ENCODE measurements around the gene CYP2D6.
"Not testable (repeated sequence)": the region's sequence is repeated elsewhere in the genome, so short reads cannot be mapped to it uniquely, and the experiment has no call there.

Gene CYP2D6

GRCh38 chr22:42151924-42152635 lies 21.5 kb upstream of the CYP2D6 start:
- no peaks in the 10 kb centered on the region for H3K9me3 ChIP-seq
- no peaks in the 10 kb centered on the region for H3K36me3 ChIP-seq (replicated peaks)
- H3K4me1 ChIP-seq: no peaks in the 10 kb centered on the region
- DNase-seq (ENCODE audit: low spot score in 2 of 2): no peak
- in situ Hi-C loops (cut with MboI; ENCODE audit: low sequenced_read_pairs): no loop called here
- H3K4me3 ChIP-seq: no peak overlapping the region
- no peaks in the 10 kb centered on the region for H3K27me3 ChIP-seq (ENCODE audit: low read depth)

- no peak for DNase-seq (ENCODE audit: low spot score in 2 of 2)
- H3K36me3 ChIP-seq (replicated peaks): no peaks in the 10 kb centered on the region
- no peaks in the 10 kb centered on the region for H3K4me1 ChIP-seq
- H3K4me3 ChIP-seq: no peak overlapping the region
- in situ Hi-C loops (cut with MboI; ENCODE audit: low sequenced_read_pairs): no loop called here
- H3K9me3 ChIP-seq: no peaks in the 10 kb centered on the region
- no peaks in the 10 kb centered on the region for H3K27me3 ChIP-seq (ENCODE audit: low read depth)
These were observed 20.3 kb upstream of the CYP2D6 start for GRCh38 chr22:42150727-42151590.

GRCh38 chr22:42149798-42150197 lies 19.2 kb upstream of the CYP2D6 start:
- in situ Hi-C loops (cut with MboI; ENCODE audit: low sequenced_read_pairs); H3K36me3 ChIP-seq (replicated peaks); DNase-seq (ENCODE audit: low spot score in 2 of 2); H3K4me1 ChIP-seq; H3K27me3 ChIP-seq (ENCODE audit: low read depth); H3K4me3 ChIP-seq; H3K9me3 ChIP-seq: not testable (repeated sequence)

- H3K4me3 ChIP-seq: no peak overlapping the region
- H3K4me1 ChIP-seq: no peaks in the 10 kb centered on the region
- H3K36me3 ChIP-seq (replicated peaks): no peaks in the 10 kb centered on the region
- no peaks in the 10 kb centered on the region for H3K9me3 ChIP-seq
- DNase-seq (ENCODE audit: low spot score in 2 of 2): no peak
- in situ Hi-C loops (cut with MboI; ENCODE audit: low sequenced_read_pairs): no loop called here
- H3K27me3 ChIP-seq (ENCODE audit: low read depth): no peaks in the 10 kb centered on the region
These were observed 14.6 kb upstream of the CYP2D6 start for GRCh38 chr22:42145175-42145574.

GRCh38 chr22:42143859-42144822 lies 13.5 kb upstream of the CYP2D6 start:
- H3K4me3 ChIP-seq; in situ Hi-C loops (cut with MboI; ENCODE audit: low sequenced_read_pairs); DNase-seq (ENCODE audit: low spot score in 2 of 2); H3K36me3 ChIP-seq (replicated peaks); H3K9me3 ChIP-seq; H3K4me1 ChIP-seq; H3K27me3 ChIP-seq (ENCODE audit: low read depth): not testable (repeated sequence)

- Histone ChIP-seq H3K9me3 (no peaks in the 10 kb centered on the region), H3K4me1 (no peaks in the 10 kb centered on the region)
- in situ Hi-C loops (cut with MboI; ENCODE audit: low sequenced_read_pairs): no loop called here
These were observed 12.3 kb upstream of the CYP2D6 start for GRCh38 chr22:42142771-42143461.

GRCh38 chr22:42141307-42142057 lies 10.9 kb upstream of the CYP2D6 start:
- DNase-seq (ENCODE audit: low spot score in 2 of 2); in situ Hi-C loops (cut with MboI; ENCODE audit: low sequenced_read_pairs); H3K4me1 ChIP-seq; H3K36me3 ChIP-seq (replicated peaks); H3K4me3 ChIP-seq; H3K27me3 ChIP-seq (ENCODE audit: low read depth); H3K9me3 ChIP-seq: not testable (repeated sequence)

More at GRCh38 chr22:42142771-42143461, 12.3 kb upstream of the CYP2D6 start:
- Histone ChIP-seq H3K36me3 (replicated peaks) (no peaks in the 10 kb centered on the region), H3K27me3 (ENCODE audit: low read depth) (no peaks in the 10 kb centered on the region), H3K4me3 (no peak overlapping the region)
- DNase-seq (ENCODE audit: low spot score in 2 of 2): no peak

- H3K36me3 ChIP-seq (replicated peaks); DNase-seq (ENCODE audit: low spot score in 2 of 2); H3K4me1 ChIP-seq; in situ Hi-C loops (cut with MboI; ENCODE audit: low sequenced_read_pairs); H3K27me3 ChIP-seq (ENCODE audit: low read depth); H3K4me3 ChIP-seq; H3K9me3 ChIP-seq: not testable (repeated sequence)
These were observed 9.5 kb upstream of the CYP2D6 start for GRCh38 chr22:42140153-42140552.

- H3K27me3 ChIP-seq (ENCODE audit: low read depth); in situ Hi-C loops (cut with MboI; ENCODE audit: low sequenced_read_pairs); H3K9me3 ChIP-seq: not testable (repeated sequence)
These were observed 8.9 kb upstream of the CYP2D6 start for GRCh38 chr22:42139508-42139907.

GRCh38 chr22:42138972-42139371 lies 8.4 kb upstream of the CYP2D6 start:
- H3K36me3 ChIP-seq (replicated peaks): no peaks in the 10 kb centered on the region
- no peaks in the 10 kb centered on the region for H3K4me1 ChIP-seq
- H3K27me3 ChIP-seq (ENCODE audit: low read depth): no peaks in the 10 kb centered on the region
- no peak for DNase-seq (ENCODE audit: low spot score in 2 of 2)
- in situ Hi-C loops (cut with MboI; ENCODE audit: low sequenced_read_pairs): no loop called here
- no peaks in the 10 kb centered on the region for H3K9me3 ChIP-seq
- no peak overlapping the region for H3K4me3 ChIP-seq

More at GRCh38 chr22:42139508-42139907, 8.9 kb upstream of the CYP2D6 start:
- not testable (repeated sequence) for H3K4me1 ChIP-seq; H3K36me3 ChIP-seq (replicated peaks); H3K4me3 ChIP-seq; DNase-seq (ENCODE audit: low spot score in 2 of 2)

GRCh38 chr22:42138122-42138770 lies 7.6 kb upstream of the CYP2D6 start:
- no peak for DNase-seq (ENCODE audit: low spot score in 2 of 2)
- in situ Hi-C loops (cut with MboI; ENCODE audit: low sequenced_read_pairs): no loop called here
- H3K9me3 ChIP-seq: no peaks in the 10 kb centered on the region

GRCh38 chr22:42135688-42136087 lies 5.1 kb upstream of the CYP2D6 start:
- in situ Hi-C loops (cut with MboI; ENCODE audit: low sequenced_read_pairs); H3K4me1 ChIP-seq; H3K9me3 ChIP-seq; H3K27me3 ChIP-seq (ENCODE audit: low read depth); H3K36me3 ChIP-seq (replicated peaks); H3K4me3 ChIP-seq; DNase-seq (ENCODE audit: low spot score in 2 of 2): not testable (repeated sequence)

More at GRCh38 chr22:42138122-42138770, 7.6 kb upstream of the CYP2D6 start:
- H3K27me3 ChIP-seq (ENCODE audit: low read depth): no peaks in the 10 kb centered on the region
- H3K4me3 ChIP-seq: no peak overlapping the region
- H3K36me3 ChIP-seq (replicated peaks): no peaks in the 10 kb centered on the region
- no peaks in the 10 kb centered on the region for H3K4me1 ChIP-seq

Measured in HAP-1 (cell line).